Hematopoietic multipotent progenitor cell treated with erythropoietin and hydrocortisone succinate and interleukin-3 and kit ligand, for 8 days (in vitro differentiated cells): ENCODE results near the gene KCNQ1OT1.

Experiments
- DNase-seq: peaks from one replicate; pipeline ENCODE4 v3.0.0-alpha.2; 2015

Gene KCNQ1OT1

DNA sequence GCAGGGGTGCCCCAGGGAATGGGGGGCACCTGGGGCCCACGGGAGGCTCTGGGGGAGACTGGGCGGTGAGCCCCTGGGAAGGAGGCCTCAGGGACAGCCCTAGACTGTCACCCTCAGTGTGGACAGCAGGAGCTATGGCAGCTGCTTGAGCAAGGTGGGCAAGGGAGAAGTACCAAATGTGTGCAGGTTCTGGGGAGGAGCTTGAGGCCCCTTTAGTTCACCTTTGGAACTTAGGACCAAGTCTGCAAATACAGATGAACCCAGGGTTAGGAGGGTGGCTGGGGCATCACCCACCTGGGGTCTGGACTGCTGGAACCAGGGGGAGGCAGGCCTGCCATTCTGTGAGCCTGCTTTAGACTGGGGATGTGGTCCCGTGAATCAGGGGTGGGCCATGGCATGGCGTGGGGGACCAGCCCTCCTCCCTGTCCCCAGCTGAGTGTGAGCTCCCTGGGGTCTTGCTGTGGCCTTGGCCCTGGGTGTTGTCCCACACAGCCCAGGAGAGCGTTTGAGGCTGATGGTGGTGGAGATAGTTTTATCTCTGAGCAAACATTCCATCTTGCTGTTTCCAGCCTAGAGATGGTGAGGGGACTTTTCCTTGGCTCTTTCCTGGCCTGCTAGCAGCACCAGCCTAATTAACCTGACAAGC is 132.6 kb downstream of the KCNQ1OT1 start:
- no peak for DNase-seq

GRCh38 chr11:2566223-2567025 is 133.4 kb downstream of the KCNQ1OT1 start:
- DNase-seq: no peak

DNA sequence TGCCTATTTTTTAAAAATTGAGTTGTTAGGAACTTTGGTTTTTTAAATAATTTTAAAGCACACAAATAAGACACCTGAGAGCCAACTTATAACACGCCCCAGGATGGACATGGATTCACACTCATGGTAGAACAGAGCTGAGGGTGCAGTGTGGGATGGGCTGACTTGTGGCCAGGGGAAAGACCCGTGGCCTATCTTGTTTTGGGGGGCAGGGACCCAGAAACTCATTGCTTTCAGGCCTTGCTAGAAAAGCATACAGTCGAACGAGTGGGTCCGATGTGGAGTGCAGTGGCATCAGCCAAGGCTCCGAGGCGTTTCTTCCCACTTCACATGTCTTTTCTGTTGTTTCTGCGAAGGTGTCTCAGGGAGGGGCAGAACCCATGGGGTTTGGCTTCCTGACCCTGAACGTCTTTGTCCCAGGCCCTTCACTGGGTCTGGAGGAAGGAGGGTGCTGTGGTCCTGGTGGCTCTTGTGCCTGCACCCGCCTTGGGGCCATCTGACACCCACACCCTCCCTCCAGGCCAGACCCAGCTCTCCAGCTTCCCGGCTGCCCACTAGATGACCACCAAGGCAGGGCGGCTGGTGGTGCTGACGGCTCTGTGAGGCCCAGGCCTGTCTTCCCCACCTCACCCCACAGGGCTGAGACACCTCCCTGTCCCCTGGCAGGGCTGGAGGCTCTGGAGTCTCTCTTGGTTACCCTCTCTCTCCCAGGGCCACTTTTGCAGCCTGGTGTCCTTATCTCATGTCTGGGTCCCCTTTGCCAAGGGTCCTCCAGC is 134.2 kb downstream of the KCNQ1OT1 start:
- no peak for DNase-seq

GRCh38 chr11:2564588-2565425 is 135.0 kb downstream of the KCNQ1OT1 start:
- DNase-seq: no peak

GRCh38 chr11:2564008-2564530 is 135.7 kb downstream of the KCNQ1OT1 start:
- no peak for DNase-seq

DNA sequence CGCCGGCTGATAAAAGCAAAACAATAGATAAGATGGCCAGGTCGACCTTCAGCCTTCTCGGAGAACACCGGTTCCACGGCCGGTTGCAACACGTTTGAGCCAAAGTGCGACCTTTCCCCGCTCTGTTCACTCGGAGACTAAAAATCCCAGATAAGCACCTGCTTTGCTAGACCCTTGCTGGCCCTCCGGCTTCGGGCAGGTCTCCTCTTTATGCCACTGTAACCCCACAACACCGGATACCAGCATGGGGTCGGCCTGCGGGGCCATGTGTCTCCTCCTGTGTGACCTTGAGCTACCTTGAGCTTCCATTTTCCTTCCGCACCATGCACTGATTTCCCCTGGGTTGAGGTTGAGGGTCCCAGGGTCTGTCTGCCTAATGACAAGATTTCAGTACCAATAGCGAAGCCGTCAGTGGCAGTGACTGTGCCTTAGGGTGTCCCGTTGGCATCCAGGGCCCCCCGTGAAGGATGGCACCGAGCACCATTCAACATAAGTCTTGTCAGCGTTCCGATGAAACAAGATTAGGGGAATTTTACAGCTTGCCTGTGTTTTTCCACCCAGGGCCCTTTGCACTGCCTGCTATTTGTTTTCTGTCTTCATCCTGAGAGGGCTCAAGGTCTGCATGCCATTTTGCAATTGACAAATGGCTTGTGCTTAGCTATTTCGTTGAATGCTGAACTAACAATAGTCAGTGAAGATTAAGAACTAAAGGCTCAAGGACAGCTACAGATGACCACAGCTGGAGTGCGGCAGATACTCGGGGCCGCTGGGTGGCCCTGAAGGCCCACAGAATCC is 136.4 kb downstream of the KCNQ1OT1 start:
- DNase-seq: no peak

GRCh38 chr11:2562890-2563212 is 136.9 kb downstream of the KCNQ1OT1 start:
- no peak for DNase-seq

- no peak for DNase-seq
Measured at GRCh38 chr11:2561696-2562581, 137.9 kb downstream of the KCNQ1OT1 start.

- no peak for DNase-seq
Measured at GRCh38 chr11:2559527-2560311, 140.1 kb downstream of the KCNQ1OT1 start.

- DNase-seq: no peak
Measured at GRCh38 chr11:2558861-2559526, 140.8 kb downstream of the KCNQ1OT1 start.

GRCh38 chr11:2558397-2558796 is 141.4 kb downstream of the KCNQ1OT1 start:
- no peak for DNase-seq
